COLO829 (cell line): ENCODE measurements around the gene NEK2.
"Not testable (repeated sequence)": the region's sequence is repeated elsewhere in the genome, so short reads cannot be mapped to it uniquely, and the experiment has no call there.

ENCODE experiments used
- DNase-seq: peaks from one replicate; pipeline ENCODE4 v3.0.0; 2012; ENCODE audit warnings: low spot score

The NEK2 gene

GRCh38 chr1:211650904-211651303 lies 24.5 kb downstream of the NEK2 start:
- DNase-seq, result no peak

- no peak for DNase-seq
Measured at GRCh38 chr1:211648980-211649934, 26.2 kb downstream of the NEK2 start.

- peak; percentile 75 for DNase-seq
Measured at GRCh38 chr1:211648336-211648735, 27.1 kb downstream of the NEK2 start.

- DNase-seq, result no peak
Measured at GRCh38 chr1:211647711-211648121, 27.7 kb downstream of the NEK2 start.

GRCh38 chr1:211646566-211646965 lies 28.9 kb downstream of the NEK2 start:
- DNase-seq, result no peak

- DNase-seq, result not testable (repeated sequence)
Measured at GRCh38 chr1:211645601-211646000, 29.8 kb downstream of the NEK2 start.

GRCh38 chr1:211644653-211645052 lies 30.8 kb downstream of the NEK2 start:
- no peak for DNase-seq

- no peak for DNase-seq
Measured at GRCh38 chr1:211643324-211644212, 31.9 kb downstream of the NEK2 start.

- no peak for DNase-seq
Measured at GRCh38 chr1:211642870-211643269, 32.6 kb downstream of the NEK2 start.

GRCh38 chr1:211641942-211642341 lies 33.5 kb downstream of the NEK2 start:
- DNase-seq, result no peak

- DNase-seq, result no peak
Measured at GRCh38 chr1:211641044-211641800, 34.2 kb downstream of the NEK2 start.

- no peak for DNase-seq
Measured at GRCh38 chr1:211640301-211640630, 35.2 kb downstream of the NEK2 start.

GRCh38 chr1:211639475-211640300 lies 35.7 kb downstream of the NEK2 start:
- no peak for DNase-seq

- no peak for DNase-seq
Measured at GRCh38 chr1:211638689-211639101, 36.7 kb downstream of the NEK2 start.

GRCh38 chr1:211638246-211638645 lies 37.2 kb downstream of the NEK2 start:
- no peak for DNase-seq

- no peak for DNase-seq
Measured at GRCh38 chr1:211637066-211637465, 38.4 kb downstream of the NEK2 start.

- peak; percentile 59 for DNase-seq
Measured at GRCh38 chr1:211636575-211637029, 38.8 kb downstream of the NEK2 start.

- no peak for DNase-seq
Measured at GRCh38 chr1:211635597-211636205, 39.7 kb downstream of the NEK2 start.

GRCh38 chr1:211634931-211635330 lies 40.5 kb downstream of the NEK2 start:
- DNase-seq, result no peak

- DNase-seq, result no peak
Measured at GRCh38 chr1:211634461-211634860, 41.0 kb downstream of the NEK2 start.

- DNase-seq, result no peak
Measured at GRCh38 chr1:211633524-211633846, 41.9 kb downstream of the NEK2 start.
